Brain pericyte (primary cell): Measurements from ENCODE around the gene ADGRG2.

Experiments used
- DNase-seq: peaks from one replicate; pipeline ENCODE4 v3.0.0-alpha.2; 2012; ENCODE audit warnings: low read depth, low spot score

Gene ADGRG2, protein sequence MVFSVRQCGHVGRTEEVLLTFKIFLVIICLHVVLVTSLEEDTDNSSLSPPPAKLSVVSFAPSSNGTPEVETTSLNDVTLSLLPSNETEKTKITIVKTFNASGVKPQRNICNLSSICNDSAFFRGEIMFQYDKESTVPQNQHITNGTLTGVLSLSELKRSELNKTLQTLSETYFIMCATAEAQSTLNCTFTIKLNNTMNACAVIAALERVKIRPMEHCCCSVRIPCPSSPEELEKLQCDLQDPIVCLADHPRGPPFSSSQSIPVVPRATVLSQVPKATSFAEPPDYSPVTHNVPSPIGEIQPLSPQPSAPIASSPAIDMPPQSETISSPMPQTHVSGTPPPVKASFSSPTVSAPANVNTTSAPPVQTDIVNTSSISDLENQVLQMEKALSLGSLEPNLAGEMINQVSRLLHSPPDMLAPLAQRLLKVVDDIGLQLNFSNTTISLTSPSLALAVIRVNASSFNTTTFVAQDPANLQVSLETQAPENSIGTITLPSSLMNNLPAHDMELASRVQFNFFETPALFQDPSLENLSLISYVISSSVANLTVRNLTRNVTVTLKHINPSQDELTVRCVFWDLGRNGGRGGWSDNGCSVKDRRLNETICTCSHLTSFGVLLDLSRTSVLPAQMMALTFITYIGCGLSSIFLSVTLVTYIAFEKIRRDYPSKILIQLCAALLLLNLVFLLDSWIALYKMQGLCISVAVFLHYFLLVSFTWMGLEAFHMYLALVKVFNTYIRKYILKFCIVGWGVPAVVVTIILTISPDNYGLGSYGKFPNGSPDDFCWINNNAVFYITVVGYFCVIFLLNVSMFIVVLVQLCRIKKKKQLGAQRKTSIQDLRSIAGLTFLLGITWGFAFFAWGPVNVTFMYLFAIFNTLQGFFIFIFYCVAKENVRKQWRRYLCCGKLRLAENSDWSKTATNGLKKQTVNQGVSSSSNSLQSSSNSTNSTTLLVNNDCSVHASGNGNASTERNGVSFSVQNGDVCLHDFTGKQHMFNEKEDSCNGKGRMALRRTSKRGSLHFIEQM

DNA sequence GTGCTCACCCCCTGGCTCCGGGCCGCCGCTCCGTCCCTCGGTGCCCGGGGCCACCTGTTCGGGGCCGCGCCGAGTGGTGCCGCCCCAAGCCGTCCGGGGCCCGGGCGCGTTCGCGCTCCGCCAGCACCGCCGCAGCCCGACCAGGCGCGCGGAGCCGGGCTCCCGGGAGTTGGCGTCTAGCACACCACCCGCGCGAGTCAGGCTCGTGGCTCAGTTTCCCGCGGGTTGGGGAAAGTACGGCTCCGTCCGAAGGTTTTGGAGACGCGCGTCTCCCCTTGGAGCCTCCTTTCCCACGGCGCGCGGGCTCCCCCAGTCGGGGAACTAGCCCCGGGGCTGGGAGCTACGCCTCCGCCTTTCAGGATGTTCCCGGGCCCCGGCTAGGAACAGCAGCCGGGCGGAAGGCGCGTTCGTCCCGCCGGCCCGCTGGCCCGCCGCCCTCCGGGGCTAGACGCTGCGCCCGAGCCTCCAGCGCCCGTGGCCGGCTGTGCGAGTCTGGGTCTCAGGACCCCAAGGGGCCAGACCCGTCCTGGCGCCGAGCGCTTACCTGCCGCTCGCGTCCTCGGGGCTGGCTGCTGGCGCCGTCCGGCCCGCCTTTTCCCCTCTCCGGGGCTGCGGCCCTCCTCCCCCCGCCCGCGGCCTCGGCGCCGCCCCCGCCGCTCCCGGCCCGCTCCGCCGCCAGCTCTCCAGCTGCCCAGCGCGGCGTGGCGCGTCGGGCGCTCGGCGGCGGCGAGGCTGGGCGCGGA lies at the start of gene ADGRG2:
TSS of gene ADGRG2 (minus strand) at position 571 of the 743 bp plus-strand sequence. CDS start 53,634 bp downstream, outside the sequence.
- no peak for DNase-seq

DNA sequence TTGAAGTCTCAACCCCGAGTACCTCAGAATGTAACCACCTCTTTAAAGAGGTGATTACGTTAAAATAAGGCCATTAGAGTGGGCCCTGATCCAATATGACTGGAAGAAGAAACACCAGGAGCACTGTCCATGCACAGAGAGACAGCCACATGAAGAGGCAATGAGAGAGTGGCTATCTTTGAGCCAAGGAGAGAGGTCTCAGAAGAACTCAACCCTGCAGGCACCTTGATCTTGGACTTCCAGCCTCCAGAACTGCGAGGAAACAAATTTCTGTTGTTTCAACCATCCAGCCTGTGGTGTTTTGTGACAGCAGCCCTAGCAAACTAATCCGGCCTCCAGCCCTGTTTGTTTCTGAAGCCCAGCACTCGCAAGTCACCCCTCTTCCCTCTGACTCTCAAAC lies 46.3 kb upstream of the ADGRG2 start:
- DNase-seq, result no peak

DNA sequence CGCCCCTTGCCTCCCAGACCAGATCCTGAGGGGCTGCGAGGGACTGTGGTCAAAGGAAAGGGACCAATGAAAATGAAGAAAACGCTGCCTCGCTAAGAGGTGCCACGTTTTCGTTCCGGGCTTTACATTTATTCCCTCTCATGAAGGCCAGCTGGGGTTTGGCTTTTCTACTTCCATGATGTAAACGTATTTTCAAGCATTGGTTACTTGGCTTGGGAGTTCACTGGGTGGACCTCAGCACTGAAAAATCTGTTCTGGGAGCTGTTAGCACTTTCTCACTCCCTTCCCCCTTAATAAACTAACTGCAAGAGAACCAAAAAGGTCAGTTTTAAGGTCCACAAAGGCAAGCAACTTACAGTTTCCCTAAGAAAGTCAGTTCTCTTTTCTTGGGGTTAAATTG lies 40.6 kb upstream of the ADGRG2 start:
- no peak for DNase-seq

DNA sequence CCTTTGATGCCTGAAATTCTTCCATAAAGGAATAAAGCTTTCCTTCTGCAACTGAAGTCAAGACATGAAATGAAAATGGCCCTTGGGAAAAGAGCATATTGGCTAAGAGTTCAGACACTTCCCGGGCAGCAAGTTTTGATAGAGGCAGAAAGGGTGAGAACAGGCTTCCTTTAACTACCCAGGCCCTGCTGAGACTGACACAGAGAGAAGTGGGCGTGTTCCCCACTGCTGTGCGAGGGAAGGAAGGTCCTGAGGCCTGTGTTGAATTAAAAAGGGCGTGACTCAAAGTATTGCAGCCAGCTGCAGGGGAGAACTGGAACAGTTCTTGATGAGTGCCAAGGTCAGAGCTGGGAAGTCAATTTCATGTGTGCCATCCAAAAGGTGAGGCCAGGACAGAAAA lies 33.9 kb upstream of the ADGRG2 start:
- no peak for DNase-seq

DNA sequence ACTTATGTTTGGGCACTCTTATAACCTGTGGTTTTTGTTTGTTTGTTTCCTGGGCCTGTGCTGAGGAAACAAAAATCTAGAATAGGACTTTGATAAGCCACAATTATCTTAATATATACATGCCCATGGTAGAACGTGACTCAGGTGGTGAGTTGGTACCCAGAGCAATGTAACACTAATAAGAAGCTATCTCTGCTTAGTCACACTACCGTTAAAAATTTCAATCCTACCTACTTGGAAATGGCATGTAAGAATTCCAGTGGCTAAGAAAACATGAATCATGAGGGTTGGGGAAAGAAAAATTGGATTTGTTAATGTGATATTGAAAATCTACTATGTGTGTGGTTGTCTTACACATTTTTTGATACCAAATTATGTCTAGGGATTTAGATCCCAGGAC lies 30.5 kb upstream of the ADGRG2 start:
- no peak for DNase-seq

DNA sequence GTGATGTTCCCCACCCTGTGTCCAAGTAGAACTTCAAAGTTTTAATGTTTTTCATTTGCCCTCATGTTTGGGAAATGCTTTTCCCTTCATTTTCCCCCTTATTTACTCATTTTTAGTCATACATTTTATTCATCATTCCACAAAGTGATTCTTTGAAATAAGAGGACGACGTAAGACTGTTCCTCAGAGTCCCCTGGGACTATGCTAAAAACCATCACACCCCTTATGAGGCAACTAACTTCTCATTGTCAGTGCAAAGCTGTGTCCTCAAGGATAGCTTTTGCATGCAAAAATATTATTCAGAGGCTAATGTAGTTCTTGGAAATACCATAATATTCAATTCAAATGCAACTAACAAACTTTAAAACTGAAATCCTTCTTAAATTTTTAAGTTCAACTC lies 14.8 kb upstream of the ADGRG2 start:
- no peak for DNase-seq

DNA sequence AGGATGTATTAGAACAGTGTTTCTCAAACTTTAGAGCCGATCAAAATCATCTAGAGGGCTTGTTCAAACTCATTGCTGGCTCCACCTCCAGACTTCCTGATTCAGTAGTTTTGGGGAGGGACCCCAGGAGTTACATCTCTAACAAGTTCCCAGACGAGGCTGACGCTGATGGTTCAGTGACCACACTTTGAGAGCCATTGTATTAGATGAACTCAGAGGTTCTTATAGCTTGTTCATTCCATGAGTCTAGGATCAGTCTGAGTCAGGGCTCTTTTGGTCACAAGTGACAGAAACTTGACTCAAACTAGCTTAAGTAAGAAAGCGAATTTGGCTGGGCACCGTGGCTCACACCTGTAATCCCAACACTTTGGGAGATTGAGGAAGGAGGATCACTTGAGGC lies 11.5 kb upstream of the ADGRG2 start:
- DNase-seq, result no peak

DNA sequence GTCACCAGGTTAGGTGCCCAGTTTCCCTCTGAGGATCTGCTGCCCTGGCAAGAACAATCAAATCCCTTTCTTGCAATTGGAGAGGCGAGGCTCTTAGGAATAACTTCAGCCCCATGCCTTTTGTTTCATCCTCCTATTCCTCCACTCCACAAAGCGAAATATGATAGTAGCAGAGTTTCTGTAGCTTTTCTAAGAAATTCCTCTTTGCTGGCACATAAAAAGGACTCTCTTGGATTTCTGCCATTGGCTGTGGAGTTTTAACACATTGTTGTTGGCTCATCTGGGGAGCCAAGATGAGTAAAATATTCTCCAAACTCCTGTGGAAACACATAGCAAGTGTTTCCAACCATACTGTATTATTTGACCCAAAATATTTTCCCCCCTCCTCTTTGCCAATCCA lies 11.0 kb upstream of the ADGRG2 start:
- no peak for DNase-seq

DNA sequence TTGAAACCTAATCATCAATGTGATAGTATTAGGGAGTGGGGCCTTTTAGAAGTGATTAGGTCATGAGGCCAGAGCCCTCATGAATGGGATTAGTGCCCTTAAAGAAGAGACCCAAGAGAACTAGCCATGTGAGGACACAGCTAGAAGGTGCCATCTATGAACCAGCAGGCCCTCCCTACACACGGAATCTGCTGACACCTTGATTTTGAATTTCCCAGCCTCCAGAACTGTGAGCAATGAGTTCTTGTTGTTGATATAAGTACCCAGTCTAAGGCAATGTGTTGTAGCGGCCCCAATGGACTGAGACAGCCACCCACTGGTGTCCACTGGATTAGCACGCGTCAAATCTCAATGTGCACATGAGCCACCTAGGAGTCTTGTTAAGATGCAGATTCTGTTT lies 8.4 kb upstream of the ADGRG2 start:
- no peak for DNase-seq

DNA sequence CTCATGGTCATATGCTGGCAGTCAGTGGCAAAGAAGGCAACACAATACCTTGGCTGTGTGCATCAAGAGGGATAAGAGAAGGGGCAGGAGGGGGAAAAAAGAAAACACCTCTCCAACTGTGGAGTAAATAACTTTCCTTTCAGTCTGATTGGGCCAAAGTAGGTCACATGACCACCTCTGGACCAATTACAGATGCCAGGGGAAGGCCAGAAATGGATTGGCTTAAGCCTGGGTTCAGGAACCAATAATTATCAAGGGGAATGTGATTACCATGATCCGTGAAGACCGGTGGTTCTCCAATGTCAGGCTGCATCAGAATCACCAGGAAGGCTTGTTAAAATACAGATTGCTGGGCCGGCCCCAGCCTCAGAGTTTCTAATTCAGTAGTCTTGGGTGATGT lies 7.4 kb upstream of the ADGRG2 start:
- no peak for DNase-seq

DNA sequence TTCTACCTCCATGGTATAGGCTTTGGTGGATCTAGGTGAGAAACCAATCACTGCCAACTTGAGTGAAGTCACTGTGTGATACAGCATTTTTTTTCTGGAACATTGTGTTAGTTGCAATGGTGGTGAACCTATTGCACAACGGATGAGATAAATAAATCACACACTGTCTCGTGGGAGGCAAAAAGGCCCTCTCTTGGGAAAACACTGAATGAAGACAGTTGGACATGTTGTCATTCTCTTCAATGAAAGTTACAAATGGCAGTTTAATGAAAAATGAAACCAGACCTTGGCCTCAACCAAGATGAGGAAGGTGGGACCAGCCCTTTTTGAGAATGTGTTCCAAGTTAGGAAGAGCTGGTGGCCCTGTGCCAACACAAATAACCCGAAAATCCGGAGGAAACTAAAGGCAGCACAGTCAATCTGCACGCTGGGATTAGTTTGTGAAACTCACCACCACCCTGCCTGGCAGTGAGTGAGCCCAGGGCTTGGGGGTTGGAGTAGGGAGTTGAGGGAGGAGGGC lies 5.4 kb upstream of the ADGRG2 start:
- no peak for DNase-seq

DNA sequence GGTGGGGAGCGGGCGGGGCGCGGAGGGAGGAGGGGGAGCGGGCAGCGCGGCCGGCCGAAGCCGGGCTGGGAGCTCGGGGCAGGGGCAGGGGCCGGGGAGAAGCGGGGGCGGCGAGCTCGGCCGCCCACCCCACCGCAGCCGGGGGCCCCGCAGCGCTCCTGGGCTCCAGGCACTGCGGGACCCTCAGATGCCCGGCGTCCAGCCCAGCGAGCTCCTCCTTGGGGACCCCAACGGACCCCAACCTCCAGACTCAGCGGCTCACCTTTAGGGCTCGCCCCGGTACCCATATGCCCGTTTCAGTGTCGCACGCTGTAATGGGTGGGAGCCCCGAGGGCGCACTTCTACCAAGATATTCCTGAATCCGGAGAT lies 357 bp upstream of the ADGRG2 start:
- no peak for DNase-seq

DNA sequence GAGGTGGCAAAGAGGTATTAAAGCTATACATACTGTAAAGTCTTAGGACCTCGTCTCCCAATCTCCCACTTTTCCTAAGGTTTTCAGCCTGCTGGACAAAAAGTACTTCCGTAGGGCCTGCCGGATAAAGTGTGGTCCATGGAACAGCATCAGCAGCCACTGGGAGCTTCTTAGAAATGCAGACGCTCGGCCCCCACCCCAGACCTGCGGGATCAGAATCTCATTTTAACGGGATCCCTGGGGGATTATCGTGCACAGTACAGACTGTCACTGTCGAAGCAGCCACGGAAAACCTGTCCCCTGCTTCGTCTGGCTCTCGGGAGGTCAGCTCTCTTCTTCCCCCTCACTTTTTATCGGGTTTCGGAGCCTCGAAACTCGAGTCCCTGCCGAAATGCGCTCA lies 802 bp downstream of the ADGRG2 start:
- no peak for DNase-seq

DNA sequence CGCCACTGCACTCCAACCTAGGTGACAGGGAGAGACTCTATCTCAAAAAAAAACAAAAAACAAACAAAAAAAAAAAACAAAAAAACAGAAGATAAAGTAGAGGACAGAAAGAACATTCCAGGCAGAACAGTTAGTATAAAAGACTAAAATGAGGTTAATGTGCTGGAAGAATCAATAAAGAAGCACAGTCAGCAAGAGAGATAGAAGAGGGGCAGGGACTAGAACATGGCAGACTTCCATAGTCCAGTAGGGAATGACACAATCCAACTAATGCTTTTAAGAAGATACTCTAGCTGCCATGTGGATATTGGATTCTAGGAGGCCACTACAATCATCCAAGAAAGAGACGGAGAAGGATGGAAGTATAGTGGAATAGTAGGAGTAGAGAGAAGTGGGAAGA lies 11.6 kb downstream of the ADGRG2 start:
- DNase-seq, result no peak

DNA sequence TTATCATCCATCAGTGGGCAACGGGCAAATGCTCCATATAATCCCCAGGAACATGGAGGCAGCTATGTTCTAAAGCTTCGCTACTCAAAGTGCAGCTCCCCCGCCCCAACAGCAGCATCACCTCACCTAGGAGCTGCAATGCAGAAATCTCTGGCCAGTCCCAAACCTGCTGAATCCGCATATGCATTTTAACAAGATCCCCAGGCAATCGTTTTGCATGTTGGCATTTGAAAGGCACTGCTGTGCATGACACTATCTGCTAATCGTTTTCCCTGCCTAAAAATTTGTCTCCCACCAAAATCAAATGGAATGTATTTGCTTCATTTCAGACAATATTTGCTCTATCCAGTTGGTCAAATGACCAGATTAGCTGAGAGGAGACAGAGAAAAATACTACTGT lies 15.2 kb downstream of the ADGRG2 start:
- no peak for DNase-seq

DNA sequence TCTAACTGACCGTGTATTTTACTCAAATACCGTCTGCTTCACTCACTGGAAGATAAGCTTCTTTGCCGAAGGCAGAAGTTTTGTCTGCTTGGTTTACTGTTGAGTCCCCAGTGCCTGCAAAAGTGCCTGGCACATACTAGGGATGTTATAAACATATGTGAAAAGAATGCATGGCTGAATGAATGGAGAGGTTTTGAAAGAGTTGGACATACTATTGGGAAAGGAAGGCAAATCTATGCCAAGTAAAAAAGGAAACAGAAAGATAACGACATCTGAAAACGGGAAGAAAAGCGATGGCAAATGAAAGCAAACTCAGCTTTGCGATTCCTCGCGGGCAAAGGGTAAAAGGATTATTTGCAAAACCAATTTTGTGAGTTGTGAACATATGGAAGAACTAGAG lies 21.7 kb downstream of the ADGRG2 start:
- DNase-seq, result no peak

DNA sequence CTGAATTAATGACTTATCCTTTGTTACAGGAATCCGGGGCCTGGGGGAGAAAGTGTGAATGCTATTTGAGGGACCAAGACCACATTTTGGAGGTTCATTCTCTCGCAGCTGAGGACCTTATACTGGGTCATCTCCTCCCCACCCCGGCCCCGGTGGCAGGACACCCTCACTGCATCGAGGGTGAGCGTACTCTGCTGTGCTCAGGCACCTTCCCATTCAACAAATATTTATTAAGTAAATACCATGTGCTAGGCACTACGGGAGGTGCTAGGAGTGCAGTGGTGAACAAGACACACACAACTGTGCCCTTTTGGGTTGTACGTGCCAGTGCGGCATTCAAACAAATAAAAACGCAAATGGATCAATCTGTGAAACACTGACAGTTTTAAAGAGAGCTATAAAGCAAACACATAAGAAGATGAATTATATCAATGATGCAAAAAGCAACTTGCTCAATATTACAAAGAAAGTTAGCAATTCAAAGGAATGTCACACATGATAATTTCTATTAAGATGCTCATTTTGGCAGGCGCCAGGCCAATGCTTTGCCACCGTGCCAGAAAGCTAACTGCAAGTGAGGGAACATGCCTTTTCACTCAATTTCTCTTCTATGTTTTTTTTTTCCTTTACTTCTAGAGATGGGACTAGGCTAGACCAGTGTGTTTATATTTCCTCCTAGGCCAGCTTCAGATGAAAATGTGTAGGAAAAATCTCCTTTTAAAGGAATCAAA lies 24.6 kb downstream of the ADGRG2 start:
- DNase-seq, result no peak

DNA sequence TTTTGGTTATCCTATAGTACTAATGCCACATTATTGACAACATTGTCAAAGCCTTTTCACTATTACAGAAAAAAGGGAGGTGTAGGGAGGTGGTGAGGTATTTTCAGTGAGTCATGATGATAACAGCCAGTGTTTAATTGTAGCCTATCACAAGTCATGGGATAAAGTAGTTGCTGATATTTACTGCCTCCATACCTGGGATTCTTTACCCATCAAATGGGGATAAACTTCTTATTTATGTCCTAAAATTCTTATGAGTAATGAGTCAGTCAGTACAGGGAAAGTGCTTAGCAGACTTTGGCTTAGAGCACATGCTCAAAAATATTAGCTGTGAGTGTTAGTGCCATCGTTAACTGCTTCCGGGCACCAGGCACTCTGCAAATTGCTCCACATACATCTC lies 25.7 kb downstream of the ADGRG2 start:
- DNase-seq, result no peak

DNA sequence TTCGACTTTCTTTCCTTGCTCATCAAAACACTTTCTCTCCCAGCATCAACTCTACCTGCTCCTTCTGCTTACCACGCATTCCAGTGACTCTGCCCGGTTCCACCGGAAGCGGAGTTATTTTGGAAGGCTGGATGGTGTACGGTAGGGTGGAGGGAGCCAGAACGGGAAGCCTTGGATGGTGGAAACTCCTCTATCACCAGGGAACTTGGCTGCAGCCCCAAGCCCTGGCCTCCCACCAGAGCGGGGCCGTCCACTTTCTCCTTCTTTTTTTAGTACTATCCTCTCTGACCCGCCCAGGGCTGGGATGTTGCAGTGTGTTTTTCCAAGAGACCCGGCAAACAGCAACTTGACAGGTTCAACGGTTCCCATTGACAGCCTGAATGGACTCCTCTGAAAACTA lies 27.6 kb downstream of the ADGRG2 start:
- no peak for DNase-seq

DNA sequence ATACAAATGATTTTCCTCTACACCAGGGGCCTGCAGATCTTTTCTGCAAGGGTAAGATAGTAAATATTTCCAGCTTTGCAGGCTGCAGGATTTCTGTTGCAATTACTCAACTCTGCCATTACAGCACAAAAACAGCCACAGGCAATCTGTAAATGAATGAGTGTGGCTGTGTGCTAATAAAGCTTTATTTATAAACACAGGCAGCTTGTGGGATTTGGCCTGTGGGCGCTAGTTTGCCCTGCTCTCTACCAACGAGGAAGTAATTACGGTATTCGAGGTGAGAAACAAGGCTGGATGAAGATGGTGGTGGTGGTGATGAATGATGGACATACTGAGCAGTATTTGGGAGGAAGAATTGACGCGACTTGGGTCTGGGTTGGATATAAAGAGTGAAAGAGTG lies 30.7 kb downstream of the ADGRG2 start:
- no peak for DNase-seq

DNA sequence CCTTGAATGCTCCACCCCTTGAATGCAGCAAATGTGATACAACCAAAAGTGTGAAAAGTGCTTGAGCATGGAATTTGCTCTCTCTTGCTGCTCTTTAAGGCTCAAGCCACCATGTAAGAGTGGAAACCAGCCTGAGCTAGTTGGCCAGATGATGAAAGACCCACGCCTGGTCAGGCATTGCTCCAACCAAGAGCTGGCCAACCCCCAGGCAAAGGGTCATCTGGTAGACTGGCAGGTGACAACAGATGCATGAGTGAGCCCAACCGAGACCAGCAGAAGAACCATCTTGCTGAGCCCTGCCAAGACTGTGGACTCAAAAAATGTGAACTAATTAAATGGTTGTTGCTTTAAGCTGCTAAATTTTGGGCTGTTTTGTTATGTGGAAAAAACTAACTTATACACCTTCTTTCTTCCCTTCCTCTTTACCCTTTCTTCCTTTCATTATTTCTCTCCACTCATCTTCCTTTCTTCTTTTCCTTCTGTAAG lies 32.7 kb downstream of the ADGRG2 start:
- DNase-seq, result no peak
